NCI-H82 treated with DMSO at 0.1 percent for 48 hours (cell line): ENCODE results near the gene ANKH.

Experiments used
- DNase-seq: peaks from one replicate; lab custom pipeline; 2025; ENCODE audit not compliant: unreplicated experiment; lab: John Stamatoyannopoulos, UW

The ANKH gene

DNA sequence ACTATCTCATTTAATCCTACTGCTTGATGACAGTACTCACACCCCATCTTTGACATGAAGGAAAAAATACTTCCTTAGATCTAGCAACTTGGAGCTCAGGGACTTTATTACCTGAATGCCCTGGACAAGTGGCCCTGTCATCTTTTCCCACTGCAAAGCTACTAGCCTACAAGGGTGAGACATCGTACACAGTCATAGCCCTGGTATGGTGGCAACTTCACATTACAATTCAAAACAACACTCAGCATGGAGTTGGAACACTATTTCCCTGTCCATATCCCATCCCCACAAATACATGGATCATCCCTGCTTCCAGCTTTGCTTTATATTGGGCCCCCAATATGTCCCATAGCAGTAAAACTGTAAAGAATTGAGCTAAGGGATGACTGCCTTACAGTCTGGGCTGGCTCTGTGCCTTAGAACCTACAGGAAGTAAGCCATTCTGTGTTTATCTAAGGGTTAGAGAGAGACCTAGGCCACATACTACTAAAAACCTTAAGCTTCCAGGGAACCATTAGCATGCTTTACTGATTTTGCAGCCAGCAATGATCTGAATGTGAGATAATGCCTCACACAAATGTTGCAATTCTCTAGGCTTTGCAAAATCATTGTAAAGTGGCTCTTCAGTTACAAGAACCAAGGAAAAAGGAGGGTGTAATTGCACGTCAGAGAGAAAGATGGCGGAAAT lies 151.2 kb downstream of the ANKH start:
- DNase-seq = no peak

GRCh38 chr5:14718778-14719177 lies 152.8 kb downstream of the ANKH start:
- DNase-seq = no peak

DNA sequence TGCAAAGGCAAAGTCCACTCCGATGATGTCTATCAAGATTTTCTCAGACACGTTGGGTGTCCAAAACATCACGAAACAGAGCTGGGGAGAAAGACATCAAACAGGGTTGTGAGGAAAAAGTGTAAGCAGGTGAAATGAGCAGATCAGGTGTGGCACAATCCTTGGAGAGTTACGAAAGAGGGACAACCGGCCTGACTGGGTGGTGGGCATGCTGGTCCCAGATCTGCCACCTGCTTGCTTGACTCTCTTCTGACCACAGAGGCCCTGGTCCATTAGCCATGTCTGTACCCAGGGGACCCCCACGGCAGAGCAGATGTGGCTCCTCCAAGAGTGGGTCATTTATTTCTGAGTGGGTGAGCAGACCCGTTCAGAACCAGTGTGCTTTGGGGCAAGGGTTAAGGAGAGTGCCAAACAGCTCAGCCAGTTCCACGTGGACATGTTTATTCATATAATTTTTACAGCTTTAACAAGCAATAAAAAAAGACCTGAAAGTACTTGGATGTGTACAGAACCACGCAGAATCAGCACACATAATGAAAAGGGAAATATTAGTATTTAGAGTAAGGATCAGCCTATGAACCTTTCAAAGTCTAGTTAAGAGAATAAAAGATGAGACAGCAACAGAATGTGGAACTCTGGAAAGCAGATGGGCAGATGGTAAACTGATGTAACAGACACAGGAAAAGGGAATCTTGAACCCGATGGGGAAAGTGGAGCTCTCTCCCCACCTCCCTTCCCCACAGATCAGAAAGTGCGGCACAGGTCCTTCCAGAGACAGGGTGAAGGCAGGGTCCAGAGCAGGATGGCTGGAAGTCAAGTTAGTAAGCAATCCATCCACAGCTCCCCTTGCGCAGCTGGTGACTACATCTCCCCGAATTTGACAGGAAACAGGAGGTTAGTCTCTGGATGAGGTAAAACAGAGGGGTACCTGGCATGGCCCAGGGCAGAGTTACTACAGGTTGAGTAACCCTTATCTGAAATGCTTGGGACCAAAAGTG lies 154.5 kb downstream of the ANKH start:
- DNase-seq = no peak

GRCh38 chr5:14715481-14715880 lies 156.1 kb downstream of the ANKH start:
- DNase-seq = no peak

DNA sequence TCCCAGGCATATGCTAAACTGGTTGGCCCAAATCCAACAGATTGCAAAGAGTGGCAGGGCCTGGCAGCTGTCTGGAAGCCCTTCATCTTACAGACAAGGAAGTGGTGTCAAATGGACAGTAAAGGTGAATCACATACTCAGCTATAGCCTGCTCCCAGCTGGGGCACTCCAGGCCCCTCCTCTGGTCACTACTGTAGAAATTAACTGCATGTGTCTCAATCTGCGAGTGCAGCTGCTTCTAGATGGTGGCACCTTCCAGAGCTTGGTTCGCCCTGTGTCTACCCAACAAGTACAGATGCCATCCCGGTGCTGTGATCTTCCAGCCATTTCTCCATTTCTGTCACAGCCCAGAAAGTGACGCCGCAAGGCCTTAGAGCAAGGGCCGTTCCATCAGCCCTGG lies 156.9 kb downstream of the ANKH start:
- no peak for DNase-seq

GRCh38 chr5:14713476-14714390 lies 157.8 kb downstream of the ANKH start:
- DNase-seq = no peak

DNA sequence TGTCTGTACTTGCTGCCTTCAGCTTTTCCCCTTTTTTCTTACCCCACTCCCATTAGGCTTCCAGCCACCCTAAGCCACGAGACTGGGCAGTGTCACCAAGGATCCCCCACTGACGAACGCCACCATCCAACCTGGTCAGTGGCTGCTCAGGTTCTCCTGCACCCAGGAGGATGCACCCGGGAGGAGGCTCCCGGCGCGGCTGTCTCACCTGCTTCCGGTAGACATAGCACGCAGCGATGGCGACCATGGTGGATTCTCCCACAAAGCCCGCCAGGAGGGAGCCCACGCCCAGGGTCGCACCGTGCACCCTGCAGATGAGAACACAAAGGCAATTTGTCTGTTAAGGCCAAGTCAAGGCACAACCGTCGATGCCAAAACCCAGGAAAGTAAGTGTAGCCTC lies 158.9 kb downstream of the ANKH start:
- DNase-seq = no peak

GRCh38 chr5:14712131-14712530 lies 159.4 kb downstream of the ANKH start:
- DNase-seq = no peak

DNA sequence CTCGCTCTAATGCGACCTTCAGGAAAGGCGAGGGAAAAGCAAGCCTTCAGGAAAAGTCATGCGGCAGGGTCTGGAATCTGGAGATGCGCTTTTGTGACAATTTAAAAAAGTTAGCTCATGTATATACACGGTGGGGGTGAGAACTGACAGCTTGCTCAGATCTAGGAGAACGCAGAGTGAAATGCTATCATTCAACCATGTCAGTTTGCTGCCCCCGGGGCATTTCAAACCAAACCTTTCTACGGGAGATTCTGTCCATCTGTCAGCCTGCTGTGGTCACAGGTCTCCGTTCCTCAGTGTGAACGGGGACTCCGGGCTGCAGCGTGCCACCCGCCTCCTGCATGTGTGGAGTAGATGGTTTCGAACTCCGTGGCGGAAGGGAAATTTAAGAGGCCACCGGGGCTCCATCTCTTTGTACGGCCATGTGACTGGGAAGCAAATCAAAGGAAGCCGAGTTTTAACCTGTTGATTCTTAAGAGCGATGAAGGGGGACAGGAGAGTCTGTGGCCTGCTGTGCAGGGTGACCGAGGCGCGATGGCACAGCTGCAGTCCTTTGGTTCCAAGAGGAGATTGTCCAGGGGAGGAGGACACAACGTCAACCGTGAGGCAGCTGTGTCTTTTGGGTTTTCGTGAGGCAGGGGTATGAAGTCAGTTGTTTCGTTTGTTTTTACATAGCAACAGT lies 161.1 kb downstream of the ANKH start:
- DNase-seq = no peak

DNA sequence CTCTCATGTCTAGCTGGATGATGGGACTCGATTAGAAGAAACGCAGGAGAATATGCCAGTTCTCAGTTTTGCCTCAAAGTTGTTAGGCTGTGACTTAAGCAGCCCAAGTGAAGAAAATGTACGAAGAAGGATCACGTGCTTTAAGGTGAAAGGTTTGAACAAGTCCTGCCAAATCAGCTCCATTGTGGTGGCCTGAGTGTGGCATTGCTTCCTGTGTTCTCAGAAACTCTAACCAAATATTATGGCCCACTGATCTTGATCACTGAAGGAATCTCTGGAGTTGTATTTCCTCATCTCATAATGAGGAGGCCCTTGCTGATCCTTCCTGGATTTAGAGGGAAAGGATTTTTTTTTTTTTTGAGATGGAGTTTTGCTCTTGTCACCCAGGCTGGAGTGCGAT lies 163.0 kb downstream of the ANKH start:
- DNase-seq = no peak

DNA sequence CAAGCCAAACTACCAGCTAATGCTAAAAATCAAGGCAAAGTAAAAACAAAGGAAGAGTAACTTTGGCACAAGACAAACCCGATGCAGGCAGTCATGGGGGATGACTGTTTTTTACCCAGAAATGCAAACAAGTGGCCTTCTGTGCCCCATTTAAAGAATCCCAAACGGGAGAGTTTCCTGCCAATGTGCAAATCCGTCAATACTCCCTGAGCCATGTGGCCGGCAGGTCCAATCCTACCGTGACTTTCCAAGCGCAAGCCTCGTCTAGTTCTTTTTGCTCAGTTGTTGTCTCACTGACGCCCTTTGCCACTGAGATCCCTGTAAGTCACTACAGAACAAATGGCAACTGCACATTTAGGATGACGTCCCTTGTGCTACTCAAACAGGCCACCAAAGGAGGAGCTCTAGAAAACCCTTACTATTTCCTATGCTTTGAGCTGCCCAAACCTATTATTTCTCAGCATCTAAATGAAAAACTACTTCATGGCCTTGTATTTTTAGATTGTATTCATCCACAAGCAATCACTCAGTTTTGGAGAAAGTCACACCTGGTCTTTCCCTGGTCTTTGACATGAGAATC lies 163.7 kb downstream of the ANKH start:
- DNase-seq = no peak

DNA sequence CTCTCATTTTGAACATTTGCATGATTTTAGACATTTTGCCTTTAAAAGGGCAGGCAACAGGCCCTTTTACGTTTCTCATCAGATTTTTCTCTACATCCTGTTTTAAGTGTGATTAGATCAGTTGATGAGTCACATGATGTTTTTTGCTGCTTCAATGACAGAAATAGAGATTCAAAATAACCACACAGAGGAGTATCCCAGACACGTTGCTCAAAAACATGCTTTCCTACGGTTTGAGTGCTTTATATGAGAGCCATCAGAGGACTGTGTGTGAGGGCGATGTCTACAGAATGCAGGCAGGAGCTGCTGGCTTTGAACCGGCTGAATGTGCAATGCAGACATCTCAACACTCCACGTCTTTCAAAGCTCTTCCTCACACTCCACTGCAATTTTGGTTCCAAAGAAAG lies 165.0 kb downstream of the ANKH start:
- DNase-seq = no peak

DNA sequence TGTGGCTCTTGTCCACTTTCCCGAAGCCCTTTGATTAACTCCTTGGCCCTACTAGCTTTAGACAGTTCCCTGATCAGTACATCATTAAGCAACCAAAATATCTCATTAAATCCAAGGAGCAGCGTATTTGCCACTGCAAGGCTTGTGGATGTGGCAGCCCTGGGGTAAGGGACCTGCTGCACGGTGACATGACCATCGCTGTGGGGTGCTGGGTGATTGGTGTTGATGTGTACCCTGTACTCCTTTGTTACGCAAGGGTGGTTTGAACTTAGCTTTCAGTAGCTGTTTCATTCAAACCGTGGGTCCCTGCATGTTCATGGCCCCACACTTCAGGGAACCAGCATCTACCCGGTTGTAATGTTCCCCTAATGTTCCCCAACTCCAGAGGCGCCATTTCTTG lies 166.0 kb downstream of the ANKH start:
- no peak for DNase-seq

DNA sequence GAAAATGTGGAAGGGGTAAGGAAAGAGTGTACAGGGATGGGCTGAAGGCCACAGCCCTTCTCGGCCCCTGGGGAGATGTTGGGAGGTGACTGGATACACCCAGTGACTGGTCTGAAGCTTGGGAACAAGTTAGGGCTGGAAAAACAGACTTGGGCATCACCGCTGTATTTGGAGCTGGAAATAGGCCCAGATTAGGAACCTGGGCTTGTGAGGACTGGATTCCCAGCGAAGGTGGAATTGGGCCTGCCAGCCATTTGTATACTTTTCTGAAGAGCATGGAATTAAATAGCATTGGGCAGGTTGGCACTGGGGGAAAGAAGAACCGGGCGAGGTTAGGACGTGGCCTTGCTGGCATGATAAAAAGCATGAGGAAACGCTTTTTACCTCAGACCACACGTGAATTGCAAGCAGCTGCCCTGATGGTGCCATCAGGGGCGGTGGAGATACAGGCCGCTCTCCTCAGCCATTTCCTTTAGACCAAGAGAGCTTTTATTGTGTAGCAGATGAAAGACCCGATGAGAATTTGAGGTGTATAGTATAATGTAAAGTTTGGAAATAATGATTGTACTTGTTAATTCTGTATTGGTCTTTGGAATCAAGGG lies 169.2 kb downstream of the ANKH start:
- no peak for DNase-seq

DNA sequence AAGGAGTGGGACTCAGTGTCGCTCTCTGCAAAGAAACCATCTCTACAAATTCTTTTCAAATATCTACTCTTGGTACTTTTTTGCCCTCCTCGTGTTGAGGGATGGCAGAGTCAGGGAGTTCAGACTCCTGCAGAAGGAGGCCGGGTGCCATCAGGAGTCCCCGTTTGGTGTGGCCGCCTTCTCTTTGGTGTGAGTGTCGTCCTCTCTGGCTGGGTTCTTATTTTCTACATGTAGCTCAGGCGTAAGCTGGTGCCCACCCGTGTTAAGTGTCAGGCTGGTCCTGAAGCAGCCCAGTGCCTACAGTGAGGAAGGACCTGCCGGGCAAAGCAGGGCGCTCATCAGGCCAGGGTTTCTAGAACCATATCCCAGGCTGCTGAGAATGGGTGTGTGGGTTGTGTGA lies 170.0 kb downstream of the ANKH start:
- no peak for DNase-seq

- DNase-seq = no peak
Observed at GRCh38 chr5:14700478-14701436, 170.8 kb downstream of the ANKH start.

DNA sequence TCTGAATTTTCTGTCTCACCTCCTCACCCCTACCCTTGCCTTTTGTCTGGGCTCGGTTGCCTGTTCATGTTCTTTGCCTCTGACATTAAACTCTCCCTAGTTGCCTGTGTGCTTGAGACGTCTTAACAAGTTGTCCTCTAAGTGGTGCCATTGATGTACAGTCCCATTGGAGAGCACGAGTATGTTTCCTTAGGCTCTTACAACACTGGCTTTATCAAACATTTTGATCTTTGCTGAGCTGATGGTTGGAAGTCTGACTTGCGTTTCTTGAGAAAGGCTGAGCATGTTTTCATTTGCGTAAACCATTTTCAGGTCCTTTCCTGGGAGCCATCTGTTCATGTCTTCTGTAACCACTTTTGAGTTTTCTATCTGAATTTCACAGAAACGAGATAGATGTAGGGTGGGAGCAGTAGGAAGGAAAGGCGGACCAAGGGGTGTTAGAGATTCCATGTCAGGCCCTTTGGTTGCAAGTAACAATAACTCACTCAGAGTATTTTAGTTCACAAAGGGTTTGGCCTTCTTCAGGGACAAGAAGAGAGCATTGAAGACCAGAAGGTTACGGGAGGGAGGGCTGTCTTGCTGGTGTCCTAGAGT lies 171.7 kb downstream of the ANKH start:
- DNase-seq = no peak

- DNase-seq = no peak
Observed at GRCh38 chr5:14699159-14699558, 172.4 kb downstream of the ANKH start.
